Ascending aorta (tissue), 2 donors: ENCODE data around the gene CDC14A. TPM values are rescaled to one million over a fixed set of nuclear protein-coding genes. Genes with fewer than 3 reads are reported as not detected.
A peak's percentile ranks its signal among the peaks of the same experiment; 100 is the strongest.

ENCODE experiments used
- DNase-seq, 2 donors: peaks; one replicate each; pipeline ENCODE4 v3.0.0-alpha.2; 2019; ENCODE audit warnings: low spot score in 2 of 2
- H3K27ac ChIP-seq, 2 donors: fragments of 200-600 bp; sonication (generic); one replicate each; pipeline ENCODE4 v1.5.1; 2016 to 2017; ENCODE audit warnings: mild to moderate bottlenecking in 1 of 2
- H3K27me3 ChIP-seq: fragments of 200-600 bp; sonication (generic); one replicate; pipeline ENCODE4 v1.5.1; 2017
- H3K36me3 ChIP-seq, 2 donors: fragments of 200-600 bp; sonication (generic); one replicate each; pipeline ENCODE4 v1.5.1; 2016
- H3K4me1 ChIP-seq, 2 donors: fragments of 200-600 bp; sonication (generic); one replicate each; pipeline ENCODE4 v1.5.1; 2016 to 2017; ENCODE audit warnings: mild to moderate bottlenecking in 1 of 2
- H3K4me3 ChIP-seq, 2 donors: fragments of 200-600 bp; sonication (generic); one replicate each; pipeline ENCODE4 v1.5.1; 2016 to 2017; ENCODE audit warnings: mild to moderate bottlenecking in 1 of 2
- H3K9me3 ChIP-seq, 2 donors: fragments of 200-600 bp; sonication (generic); one replicate each; pipeline ENCODE4 v1.5.1; 2016
- CTCF ChIP-seq, 3 experiments: fragments of 200-600 bp in 2 of 3; fragments of 450-650 bp in 1 of 3; sonication (generic) in 2 of 3; IDR thresholded peaks; one replicate each; pipeline ENCODE4 v1.5.1; 2016 to 2019; ENCODE audit warnings: antibody characterized with exemption in 3 of 3, mild to moderate bottlenecking in 1 of 3, moderate library complexity in 1 of 3
- intact Hi-C: fragments of 100-400 bp; cut with DNase I; formaldehyde crosslinking; loops from one replicate; pipeline ENCODE4 v1.15.1; 2023
- total RNA-seq: library from RNA; depleted of rRNA; stranded (reverse); fragments of >200 nt; gene quantifications from one replicate; pipeline ENCODE4 v1.1.0, GENCODE V29; 2016

CDC14A gene
- total RNA-seq, 1 donor from 2014 or later, result 2.0 TPM

- no peak for DNase-seq
- no peaks in the 10 kb centered on the region for H3K9me3 ChIP-seq
- no peaks in the 10 kb centered on the region for H3K36me3 ChIP-seq
- H3K27ac ChIP-seq, result no peak overlapping the region
- H3K4me3 ChIP-seq, result no peak overlapping the region
- no peak for TF ChIP-seq CTCF (IDR thresholded peaks at IDR 0.05)
- intact Hi-C loops, result no loop called here
- no peaks in the 10 kb centered on the region for H3K27me3 ChIP-seq
- peaks cover 0 to 4% of the 10 kb centered on the region in 2 donors for H3K4me1 ChIP-seq
These were observed 5.0 kb upstream of the CDC14A start for GRCh38 chr1:100347009-100347966.

GRCh38 chr1:100348549-100349144, 3.7 kb upstream of the CDC14A start:
- H3K27ac ChIP-seq, result no peak overlapping the region
- no peak for DNase-seq
- no peaks in the 10 kb centered on the region for H3K27me3 ChIP-seq
- peaks cover 0 to 4% of the 10 kb centered on the region in 2 donors for H3K4me1 ChIP-seq
- no peaks in the 10 kb centered on the region for H3K36me3 ChIP-seq
- H3K4me3 ChIP-seq, result no peak overlapping the region
- H3K9me3 ChIP-seq, result no peaks in the 10 kb centered on the region
- TF ChIP-seq CTCF (IDR thresholded peaks at IDR 0.05), result no peak
- intact Hi-C loops, result no loop called here

GRCh38 chr1:100349246-100349645, 3.1 kb upstream of the CDC14A start:
- no peak for DNase-seq
- intact Hi-C loops, result no loop called here
- Histone ChIP-seq H3K27ac (no peak overlapping the region), H3K4me1 (peaks cover 0 to 8% of the 10 kb centered on the region in 2 donors), H3K4me3 (no peak overlapping the region), H3K27me3 (no peaks in the 10 kb centered on the region), H3K36me3 (no peaks in the 10 kb centered on the region), H3K9me3 (no peaks in the 10 kb centered on the region)
- TF ChIP-seq CTCF (IDR thresholded peaks at IDR 0.05), result no peak

GRCh38 chr1:100350787-100351094, 1.6 kb upstream of the CDC14A start:
- Histone ChIP-seq H3K4me1 (peaks cover 0 to 17% of the 10 kb centered on the region in 2 donors), H3K4me3 (peak overlapping the region; percentile 82 to 86), H3K27ac (peak overlapping the region; percentile 85 to 86), H3K36me3 (no peaks in the 10 kb centered on the region), H3K27me3 (no peaks in the 10 kb centered on the region), H3K9me3 (no peaks in the 10 kb centered on the region)
- intact Hi-C loops, result loop anchor here (5.0 kb wide), 3 partner anchors 313 to 547 kb away; partner anchors contain the start of genes SLC30A7 and VCAM1
- TF ChIP-seq CTCF (IDR thresholded peaks at IDR 0.05), result no peak
- DNase-seq, result no peak

GRCh38 chr1:100351095-100351887, 1.0 kb upstream of the CDC14A start:
- DNase-seq, result peak; percentile 49 to 91
- no peaks in the 10 kb centered on the region for H3K36me3 ChIP-seq
- peak overlapping the region; percentile 82 to 86 for H3K4me3 ChIP-seq
- TF ChIP-seq CTCF (IDR thresholded peaks at IDR 0.05), result peak in 2 of 3 experiments; percentile 19 to 29
- H3K27me3 ChIP-seq, result no peaks in the 10 kb centered on the region
- no peaks in the 10 kb centered on the region for H3K9me3 ChIP-seq
- peaks cover 0 to 17% of the 10 kb centered on the region in 2 donors for H3K4me1 ChIP-seq
- H3K27ac ChIP-seq, result peak overlapping the region; percentile 85 to 86
- intact Hi-C loops, result loop anchor here (5.0 kb wide), 3 partner anchors 314 to 546 kb away; partner anchors contain the start of genes SLC30A7 and VCAM1
